ENCODE data around the gene TESK1.
A peak's percentile ranks its signal among the peaks of the same experiment; 100 is the strongest.

Gene TESK1

GRCh38 chr9:35606138-35606504 is 1.1 kb downstream of the TESK1 start:
- DNase-seq (ENCODE audit: low read depth in 1 of 2, low spot score in 1 of 2) = no peak
- H3K4me3 ChIP-seq (replicated peaks; ENCODE audit: insufficient read depth, low read length) = peak overlapping the region; percentile 60; the same call in 1 of the 2 replicates
- H3K27ac ChIP-seq (replicated peaks) = no peak overlapping the region
- no peaks in the 10 kb centered on the region for H3K27me3 ChIP-seq (ENCODE audit: insufficient read depth, poor library complexity, severe bottlenecking)
- no peak for TF ChIP-seq REST (IDR thresholded peaks at IDR 0.05; ENCODE audit: insufficient replicate concordance, low read depth)
- TF ChIP-seq SPI1 (IDR thresholded peaks at IDR 0.05; ENCODE audit: borderline replicate concordance, low read depth) = no peak
- TF ChIP-seq POLR2AphosphoS5 (IDR thresholded peaks at IDR 0.05; ENCODE audit: low read depth) = no peak
- TF ChIP-seq CTCF (IDR thresholded peaks at IDR 0.05; ENCODE audit: insufficient read depth, low read length) = no peak
- no peak for TF ChIP-seq GABPA (IDR thresholded peaks at IDR 0.05; ENCODE audit: low read depth)

DNA sequence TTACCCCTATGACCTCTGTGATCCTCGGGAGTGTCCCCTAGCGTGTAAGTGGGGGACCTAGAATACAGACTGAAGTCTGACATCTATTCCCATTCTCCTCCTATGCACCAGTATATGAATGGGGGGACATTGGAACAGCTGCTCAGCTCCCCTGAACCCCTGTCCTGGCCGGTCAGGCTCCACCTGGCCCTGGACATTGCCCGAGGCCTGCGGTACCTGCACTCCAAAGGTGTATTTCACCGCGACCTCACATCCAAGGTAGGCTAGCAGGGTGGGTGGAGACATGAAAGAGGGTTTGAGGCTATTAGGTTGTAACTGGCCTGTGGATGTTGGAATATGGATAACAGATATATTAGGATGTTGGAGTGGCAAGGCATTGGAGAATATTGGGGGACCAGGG is 1.7 kb downstream of the TESK1 start:
- Histone ChIP-seq H3K27me3 (ENCODE audit: insufficient read depth, poor library complexity, severe bottlenecking) (no peaks in the 10 kb centered on the region), H3K4me3 (replicated peaks; ENCODE audit: insufficient read depth, low read length) (no peak overlapping the region), H3K27ac (replicated peaks) (no peak overlapping the region)
- TF ChIP-seq SPI1 (IDR thresholded peaks at IDR 0.05; ENCODE audit: borderline replicate concordance, low read depth) (no peak), REST (IDR thresholded peaks at IDR 0.05; ENCODE audit: insufficient replicate concordance, low read depth) (no peak)
- DNase-seq (ENCODE audit: low read depth in 1 of 2, low spot score in 1 of 2) = no peak

DNA sequence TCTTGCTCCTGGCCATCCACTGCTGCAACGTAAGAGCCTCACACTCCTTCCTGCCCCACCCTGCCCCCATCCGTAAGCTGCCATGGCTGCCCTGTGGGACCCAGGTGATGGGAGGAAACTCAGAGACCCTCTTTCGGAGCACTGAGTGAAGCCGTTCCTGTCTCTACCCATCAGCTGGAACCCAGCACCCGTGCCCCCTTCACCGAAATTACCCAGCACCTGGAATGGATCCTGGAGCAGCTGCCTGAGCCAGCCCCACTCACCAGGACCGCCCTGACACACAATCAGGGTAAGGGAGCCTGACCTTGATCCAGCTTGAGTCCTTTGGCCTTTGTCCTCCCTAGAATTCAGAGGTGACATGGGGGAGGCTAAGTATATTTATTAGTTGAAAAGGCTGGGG is 3.2 kb downstream of the TESK1 start:
- Histone ChIP-seq H3K27ac (replicated peaks) (no peak overlapping the region), H3K4me3 (replicated peaks; ENCODE audit: insufficient read depth, low read length) (no peak overlapping the region), H3K27me3 (ENCODE audit: insufficient read depth, poor library complexity, severe bottlenecking) (no peaks in the 10 kb centered on the region)
- TF ChIP-seq POLR2AphosphoS5 (IDR thresholded peaks at IDR 0.05; ENCODE audit: low read depth) = no peak
- no peak for TF ChIP-seq CTCF (IDR thresholded peaks at IDR 0.05; ENCODE audit: insufficient read depth, low read length)
- no peak for TF ChIP-seq GABPA (IDR thresholded peaks at IDR 0.05; ENCODE audit: low read depth)
- TF ChIP-seq REST (IDR thresholded peaks at IDR 0.05; ENCODE audit: insufficient replicate concordance, low read depth) = no peak
- no peak for TF ChIP-seq SPI1 (IDR thresholded peaks at IDR 0.05; ENCODE audit: borderline replicate concordance, low read depth)
- DNase-seq (ENCODE audit: low read depth in 1 of 2, low spot score in 1 of 2) = no peak
